Endodermal cell (in vitro differentiated cells): ENCODE data around the gene SERPINA5. TPM values are rescaled to one million over a fixed set of nuclear protein-coding genes. Genes with fewer than 3 reads are reported as not detected.
A peak's percentile ranks its signal among the peaks of the same experiment; 100 is the strongest.

Experiments
- DNase-seq: peaks from one replicate; pipeline ENCODE4 v3.0.0-alpha.2; 2017
- H3K27ac ChIP-seq: 2 replicates; pipeline ENCODE4 v1.5.1; 2013; ENCODE audit warnings: mild to moderate bottlenecking, low read depth, low read length, moderate library complexity
- H3K27me3 ChIP-seq: 2 replicates; pipeline ENCODE4 v1.6.1; 2013; ENCODE audit warnings: mild to moderate bottlenecking, low read length, moderate library complexity; ENCODE audit not compliant: insufficient read depth, control insufficient read depth, poor library complexity, severe bottlenecking
- H3K36me3 ChIP-seq: 2 replicates; pipeline ENCODE4 v1.7.0; 2013; ENCODE audit warnings: mild to moderate bottlenecking, low read length, moderate library complexity; ENCODE audit not compliant: control insufficient read depth, insufficient read depth
- H3K4me1 ChIP-seq: one replicate; pipeline ENCODE4 v1.7.0; 2013; ENCODE audit warnings: low read length; ENCODE audit not compliant: control insufficient read depth, insufficient read depth
- H3K4me3 ChIP-seq: 2 replicates; pipeline ENCODE4 v1.5.1; 2013; ENCODE audit warnings: mild to moderate bottlenecking, low read length, moderate library complexity
- H3K9ac ChIP-seq: 2 replicates; pipeline ENCODE4 v1.6.1; 2013; ENCODE audit warnings: mild to moderate bottlenecking, low read length, moderate library complexity; ENCODE audit not compliant: poor library complexity, severe bottlenecking; ENCODE audit errors: extremely low read depth
- H3K9me3 ChIP-seq: 2 replicates; pipeline ENCODE4 v1.6.1; 2013; ENCODE audit warnings: mild to moderate bottlenecking, low read length, moderate library complexity; ENCODE audit not compliant: control insufficient read depth
- H3K27ac Mint-ChIP-seq: 2 replicates; pipeline ENCODE4 v1.8.0; 2020; ENCODE audit warnings: mixed read lengths
- H3K27me3 Mint-ChIP-seq: 2 replicates; pipeline ENCODE4 v1.8.0; 2021; ENCODE audit warnings: mild to moderate bottlenecking, mixed read lengths; ENCODE audit not compliant: insufficient read depth
- H3K36me3 Mint-ChIP-seq: 2 replicates; pipeline ENCODE4 v1.8.0; 2020; ENCODE audit warnings: low read depth, mixed read lengths
- H3K4me1 Mint-ChIP-seq: 2 replicates; pipeline ENCODE4 v1.8.0; 2020; ENCODE audit warnings: mixed read lengths
- H3K4me3 Mint-ChIP-seq: 2 replicates; pipeline ENCODE4 v1.8.0; 2020; ENCODE audit warnings: mild to moderate bottlenecking, moderate library complexity, mixed read lengths
- H3K9me3 Mint-ChIP-seq: 2 replicates; pipeline ENCODE4 v1.8.0; 2020; ENCODE audit warnings: mild to moderate bottlenecking, mixed read lengths
- WGBS, 2 experiments: methylation state at CpG; one replicate each; pipeline versions ENCODE4 v1.1.5 to v1.1.7; 2013; ENCODE audit warnings: missing lambda C conversion rate in 2 of 2, mixed read lengths in 1 of 2; ENCODE audit not compliant: insufficient coverage in 1 of 2, insufficient read length in 1 of 2; 5-methylcytosine and 5-hydroxymethylcytosine counted together
- total RNA-seq, 2 donors: library from RNA; stranded (reverse); fragmentation: NEBNext Ultra II Directional in 1 of 2; extraction: Animal tissue kit (Norgen Biotek cat#: 25700) in 1 of 2; gene quantifications; 2 replicates in 1 of 2; 3 replicates in 1 of 2; pipeline ENCODE4 v1.2.1, GENCODE V29; 2021
- TF ChIP-seq, protein P1 (sequence below): fragments of 200-600 bp; sonication (generic); conservative IDR thresholded peaks from 2 replicates; pipeline ENCODE4 v1.5.0; 2021; ENCODE audit warnings: antibody characterized with exemption, mild to moderate bottlenecking

Gene SERPINA5
- total RNA-seq, 2 donors from 2014 or later = 1.5 to 2.8 TPM

- no peaks in the 10 kb centered on the region for H3K36me3 ChIP-seq
- no peak overlapping the region for H3K4me3 Mint-ChIP-seq
These were observed 25.2 kb upstream of the SERPINA5 start for GRCh38 chr14:94555991-94556390.

DNA sequence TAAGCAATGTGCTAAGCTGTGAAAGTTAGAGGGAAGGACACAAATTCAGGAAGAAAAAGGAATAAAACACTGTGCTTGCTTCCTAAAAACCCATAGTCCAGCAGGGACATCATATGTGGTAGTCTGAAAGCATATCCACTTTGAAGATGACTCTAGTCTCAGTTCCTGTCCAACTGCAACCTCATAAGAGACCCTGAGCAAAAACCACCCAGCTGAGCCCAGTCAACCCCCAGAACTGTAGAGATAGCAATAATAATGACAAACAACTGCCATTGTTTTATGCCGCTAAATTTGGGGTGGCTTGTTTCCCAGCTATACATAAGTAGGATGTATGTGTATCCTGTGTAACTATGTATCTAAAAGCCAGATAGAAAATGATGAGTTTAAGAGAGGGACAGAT is 23.9 kb upstream of the SERPINA5 start:
- 94 to 100% methylated on average over 1 of the region's 1 CpG for WGBS, 2 experiments

More at GRCh38 chr14:94555991-94556390, 25.2 kb upstream of the SERPINA5 start:
- Histone ChIP-seq H3K27ac (no peak overlapping the region), H3K9me3 (peaks cover 34% of the 10 kb centered on the region), H3K4me3 (no peak overlapping the region), H3K4me1 (no peaks in the 10 kb centered on the region), H3K27me3 (no peaks in the 10 kb centered on the region), H3K9ac (no peak overlapping the region)
- WGBS, 2 experiments = 93 to 94% methylated on average over 3 to 9 of the region's 9 CpGs
- TF ChIP-seq, protein P1, sequence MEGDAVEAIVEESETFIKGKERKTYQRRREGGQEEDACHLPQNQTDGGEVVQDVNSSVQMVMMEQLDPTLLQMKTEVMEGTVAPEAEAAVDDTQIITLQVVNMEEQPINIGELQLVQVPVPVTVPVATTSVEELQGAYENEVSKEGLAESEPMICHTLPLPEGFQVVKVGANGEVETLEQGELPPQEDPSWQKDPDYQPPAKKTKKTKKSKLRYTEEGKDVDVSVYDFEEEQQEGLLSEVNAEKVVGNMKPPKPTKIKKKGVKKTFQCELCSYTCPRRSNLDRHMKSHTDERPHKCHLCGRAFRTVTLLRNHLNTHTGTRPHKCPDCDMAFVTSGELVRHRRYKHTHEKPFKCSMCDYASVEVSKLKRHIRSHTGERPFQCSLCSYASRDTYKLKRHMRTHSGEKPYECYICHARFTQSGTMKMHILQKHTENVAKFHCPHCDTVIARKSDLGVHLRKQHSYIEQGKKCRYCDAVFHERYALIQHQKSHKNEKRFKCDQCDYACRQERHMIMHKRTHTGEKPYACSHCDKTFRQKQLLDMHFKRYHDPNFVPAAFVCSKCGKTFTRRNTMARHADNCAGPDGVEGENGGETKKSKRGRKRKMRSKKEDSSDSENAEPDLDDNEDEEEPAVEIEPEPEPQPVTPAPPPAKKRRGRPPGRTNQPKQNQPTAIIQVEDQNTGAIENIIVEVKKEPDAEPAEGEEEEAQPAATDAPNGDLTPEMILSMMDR = no peak
- no peak for DNase-seq
- H3K27me3 Mint-ChIP-seq = peaks cover 15% of the 10 kb centered on the region
- no peaks in the 10 kb centered on the region for H3K4me1 Mint-ChIP-seq
- H3K9me3 Mint-ChIP-seq = peaks cover 32% of the 10 kb centered on the region
- no peaks in the 10 kb centered on the region for H3K36me3 Mint-ChIP-seq
- H3K27ac Mint-ChIP-seq = no peak overlapping the region

GRCh38 chr14:94558842-94559241 is 22.4 kb upstream of the SERPINA5 start:
- Histone ChIP-seq H3K36me3 (no peaks in the 10 kb centered on the region), H3K9ac (no peak overlapping the region), H3K4me3 (no peak overlapping the region), H3K27ac (no peak overlapping the region), H3K4me1 (no peaks in the 10 kb centered on the region), H3K9me3 (peaks cover 25% of the 10 kb centered on the region), H3K27me3 (no peaks in the 10 kb centered on the region)
- peaks cover 7% of the 10 kb centered on the region for H3K4me1 Mint-ChIP-seq
- peaks cover 18% of the 10 kb centered on the region for H3K9me3 Mint-ChIP-seq
- DNase-seq = no peak
- no peaks in the 10 kb centered on the region for H3K36me3 Mint-ChIP-seq
- WGBS, 2 experiments = 80 to 86% methylated on average over 2 of the region's 2 CpGs
- H3K4me3 Mint-ChIP-seq = no peak overlapping the region
- TF ChIP-seq, protein P1 = peak; percentile 57
- H3K27me3 Mint-ChIP-seq = peaks cover 5% of the 10 kb centered on the region
- H3K27ac Mint-ChIP-seq = no peak overlapping the region

More for the DNA sequence above, 23.9 kb upstream of the SERPINA5 start:
- Mint-ChIP-seq H3K27ac (no peak overlapping the region), H3K9me3 (peaks cover 29% of the 10 kb centered on the region), H3K27me3 (peaks cover 13% of the 10 kb centered on the region), H3K4me3 (no peak overlapping the region), H3K36me3 (no peaks in the 10 kb centered on the region), H3K4me1 (peaks cover 7% of the 10 kb centered on the region)
- DNase-seq = no peak
- Histone ChIP-seq H3K27ac (no peak overlapping the region), H3K36me3 (no peaks in the 10 kb centered on the region), H3K27me3 (no peaks in the 10 kb centered on the region), H3K9me3 (peaks cover 33% of the 10 kb centered on the region), H3K9ac (no peak overlapping the region), H3K4me3 (no peak overlapping the region), H3K4me1 (no peaks in the 10 kb centered on the region)
- TF ChIP-seq, protein P1 = no peak
